ENCODE measurements around the gene PKNOX2. TPM values are rescaled to one million over a fixed set of nuclear protein-coding genes. Genes with fewer than 3 reads are reported as not detected.

Gene PKNOX2
- total RNA-seq, 1 donor from 2014 or later = 21.5 TPM

GRCh38 chr11:125292100-125292499, 127.5 kb downstream of the PKNOX2 start:
- TF ChIP-seq, protein P1, sequence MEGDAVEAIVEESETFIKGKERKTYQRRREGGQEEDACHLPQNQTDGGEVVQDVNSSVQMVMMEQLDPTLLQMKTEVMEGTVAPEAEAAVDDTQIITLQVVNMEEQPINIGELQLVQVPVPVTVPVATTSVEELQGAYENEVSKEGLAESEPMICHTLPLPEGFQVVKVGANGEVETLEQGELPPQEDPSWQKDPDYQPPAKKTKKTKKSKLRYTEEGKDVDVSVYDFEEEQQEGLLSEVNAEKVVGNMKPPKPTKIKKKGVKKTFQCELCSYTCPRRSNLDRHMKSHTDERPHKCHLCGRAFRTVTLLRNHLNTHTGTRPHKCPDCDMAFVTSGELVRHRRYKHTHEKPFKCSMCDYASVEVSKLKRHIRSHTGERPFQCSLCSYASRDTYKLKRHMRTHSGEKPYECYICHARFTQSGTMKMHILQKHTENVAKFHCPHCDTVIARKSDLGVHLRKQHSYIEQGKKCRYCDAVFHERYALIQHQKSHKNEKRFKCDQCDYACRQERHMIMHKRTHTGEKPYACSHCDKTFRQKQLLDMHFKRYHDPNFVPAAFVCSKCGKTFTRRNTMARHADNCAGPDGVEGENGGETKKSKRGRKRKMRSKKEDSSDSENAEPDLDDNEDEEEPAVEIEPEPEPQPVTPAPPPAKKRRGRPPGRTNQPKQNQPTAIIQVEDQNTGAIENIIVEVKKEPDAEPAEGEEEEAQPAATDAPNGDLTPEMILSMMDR (conservative IDR thresholded peaks at IDR 0.05) = no peak
- H3K36me3 Mint-ChIP-seq (ENCODE audit: low read depth) = peaks cover 6% of the 10 kb centered on the region
- H3K4me1 Mint-ChIP-seq = peaks cover 26% of the 10 kb centered on the region
- DNase-seq (ENCODE audit: low read depth, low spot score) = no peak
- H3K9me3 Mint-ChIP-seq = no peaks in the 10 kb centered on the region
- H3K27me3 Mint-ChIP-seq (ENCODE audit: low read depth) = no peaks in the 10 kb centered on the region
- peak overlapping the region; percentile 70 for H3K27ac Mint-ChIP-seq (ENCODE audit: unreplicated experiment)
- no peak overlapping the region for H3K4me3 Mint-ChIP-seq

GRCh38 chr11:125293596-125293995, 129.0 kb downstream of the PKNOX2 start:
- H3K36me3 Mint-ChIP-seq (ENCODE audit: low read depth) = peaks cover 3% of the 10 kb centered on the region
- no peak overlapping the region for H3K4me3 Mint-ChIP-seq
- H3K9me3 Mint-ChIP-seq = no peaks in the 10 kb centered on the region
- H3K27ac Mint-ChIP-seq (ENCODE audit: unreplicated experiment) = no peak overlapping the region
- peaks cover 19% of the 10 kb centered on the region for H3K4me1 Mint-ChIP-seq
- DNase-seq (ENCODE audit: low read depth, low spot score) = no peak
- H3K27me3 Mint-ChIP-seq (ENCODE audit: low read depth) = no peaks in the 10 kb centered on the region
- TF ChIP-seq, protein P1 (conservative IDR thresholded peaks at IDR 0.05) = no peak

- Mint-ChIP-seq H3K4me3 (no peak overlapping the region), H3K9me3 (no peaks in the 10 kb centered on the region), H3K27ac (ENCODE audit: unreplicated experiment) (no peak overlapping the region), H3K36me3 (ENCODE audit: low read depth) (peaks cover 3% of the 10 kb centered on the region), H3K4me1 (peaks cover 23% of the 10 kb centered on the region), H3K27me3 (ENCODE audit: low read depth) (no peaks in the 10 kb centered on the region)
- DNase-seq (ENCODE audit: low read depth, low spot score) = no peak
- TF ChIP-seq, protein P1 (conservative IDR thresholded peaks at IDR 0.05) = no peak
Observed at GRCh38 chr11:125295931-125296330, 131.4 kb downstream of the PKNOX2 start.

GRCh38 chr11:125297346-125297915, 132.9 kb downstream of the PKNOX2 start:
- no peaks in the 10 kb centered on the region for H3K9me3 Mint-ChIP-seq
- no peak overlapping the region for H3K4me3 Mint-ChIP-seq
- peaks cover 18% of the 10 kb centered on the region for H3K4me1 Mint-ChIP-seq
- no peak overlapping the region for H3K27ac Mint-ChIP-seq (ENCODE audit: unreplicated experiment)
- TF ChIP-seq, protein P1 (conservative IDR thresholded peaks at IDR 0.05) = no peak
- peaks cover 3% of the 10 kb centered on the region for H3K36me3 Mint-ChIP-seq (ENCODE audit: low read depth)
- DNase-seq (ENCODE audit: low read depth, low spot score) = no peak
- no peaks in the 10 kb centered on the region for H3K27me3 Mint-ChIP-seq (ENCODE audit: low read depth)

- Mint-ChIP-seq H3K36me3 (ENCODE audit: low read depth) (peaks cover 3% of the 10 kb centered on the region), H3K27me3 (ENCODE audit: low read depth) (no peaks in the 10 kb centered on the region), H3K4me1 (peaks cover 18% of the 10 kb centered on the region), H3K9me3 (no peaks in the 10 kb centered on the region), H3K27ac (ENCODE audit: unreplicated experiment) (no peak overlapping the region), H3K4me3 (no peak overlapping the region)
- DNase-seq (ENCODE audit: low read depth, low spot score) = no peak
- TF ChIP-seq, protein P1 (conservative IDR thresholded peaks at IDR 0.05) = no peak
Observed at GRCh38 chr11:125299061-125299615, 134.6 kb downstream of the PKNOX2 start.
